GM19193 (cell line): Measurements from ENCODE around the gene GPRIN1.

ENCODE experiments used
- POLR2A ChIP-seq: IDR thresholded peaks from 4 replicates; pipeline ENCODE4 v1.6.1; 2011; ENCODE audit not compliant: insufficient read depth, insufficient read length; ENCODE audit errors: extremely low read depth

The GPRIN1 gene

GRCh38 chr5:176596069-176596644, 13.8 kb downstream of the GPRIN1 start:
- TF ChIP-seq POLR2A = no peak

GRCh38 chr5:176595386-176595943, 14.5 kb downstream of the GPRIN1 start:
- TF ChIP-seq POLR2A = no peak

DNA sequence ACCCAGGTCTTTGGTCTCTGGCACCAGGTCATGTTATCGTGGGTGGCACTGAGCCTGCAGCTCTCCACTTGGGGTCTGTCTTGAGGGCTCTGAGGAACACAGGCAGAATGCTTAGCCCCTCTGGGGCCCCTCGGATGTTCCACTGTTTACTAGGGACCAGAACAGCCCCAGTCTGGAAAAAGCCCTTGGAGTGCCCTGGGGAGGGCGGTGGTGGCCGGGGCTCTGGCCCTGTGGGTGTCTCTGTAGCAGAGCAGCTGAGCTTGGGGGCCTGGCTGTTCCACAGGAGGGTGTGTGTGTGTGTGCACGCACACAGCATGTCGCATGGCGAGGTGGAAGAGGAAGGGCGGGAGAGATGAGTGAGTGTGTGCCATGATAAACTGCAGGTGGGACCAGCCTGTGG, 15.4 kb downstream of the GPRIN1 start:
- no peak for TF ChIP-seq POLR2A

GRCh38 chr5:176593273-176593869, 16.6 kb downstream of the GPRIN1 start:
- no peak for TF ChIP-seq POLR2A

- TF ChIP-seq POLR2A = no peak
These were observed 17.4 kb downstream of the GPRIN1 start for GRCh38 chr5:176592573-176592972.

GRCh38 chr5:176590035-176590717, 19.8 kb downstream of the GPRIN1 start:
- no peak for TF ChIP-seq POLR2A

GRCh38 chr5:176589039-176589769, 20.8 kb downstream of the GPRIN1 start:
- TF ChIP-seq POLR2A = no peak

DNA sequence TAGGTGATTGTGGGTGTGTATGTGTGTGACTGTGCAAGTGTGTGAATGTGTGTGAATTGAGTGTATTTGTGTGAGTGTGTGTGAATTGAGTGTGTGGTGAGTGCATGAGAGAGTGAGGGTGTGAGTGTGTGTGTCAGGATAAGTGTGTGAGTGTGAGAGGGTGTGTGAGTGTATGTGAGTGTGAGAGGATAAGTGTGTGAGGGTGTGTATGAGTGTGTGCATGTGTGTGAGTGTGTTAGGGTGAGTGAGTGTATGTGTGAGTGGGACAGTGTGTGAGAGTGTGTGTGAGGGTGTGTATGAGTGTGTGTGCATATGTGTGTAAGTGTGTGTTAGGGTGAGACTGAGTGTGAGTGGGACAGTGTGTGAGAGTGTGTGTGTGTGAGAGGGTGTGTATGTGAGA, 21.7 kb downstream of the GPRIN1 start:
- no peak for TF ChIP-seq POLR2A

GRCh38 chr5:176587398-176587797, 22.6 kb downstream of the GPRIN1 start:
- no peak for TF ChIP-seq POLR2A

GRCh38 chr5:176583076-176583475, 26.9 kb downstream of the GPRIN1 start:
- no peak for TF ChIP-seq POLR2A

GRCh38 chr5:176581361-176581760, 28.6 kb downstream of the GPRIN1 start:
- no peak for TF ChIP-seq POLR2A

DNA sequence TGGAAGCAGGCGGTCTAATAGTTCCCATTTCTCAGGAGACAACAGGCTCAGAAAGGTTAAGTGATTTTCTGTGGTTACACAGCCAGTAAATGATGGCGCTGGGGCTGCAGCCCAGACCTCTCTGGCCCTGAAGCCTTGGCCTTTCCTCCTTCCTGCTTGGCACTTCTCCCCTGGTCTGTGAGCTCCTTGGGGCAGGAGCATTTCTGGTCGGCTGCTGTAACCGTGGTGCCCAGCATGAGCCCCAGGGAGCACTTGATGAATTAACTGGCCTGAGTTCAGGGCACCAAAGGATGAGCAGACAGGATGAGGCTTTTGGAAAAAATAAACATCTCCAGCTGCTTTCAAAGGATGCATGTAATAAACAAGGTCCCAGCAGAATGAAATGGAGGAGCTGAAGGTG, 30.6 kb downstream of the GPRIN1 start:
- no peak for TF ChIP-seq POLR2A

DNA sequence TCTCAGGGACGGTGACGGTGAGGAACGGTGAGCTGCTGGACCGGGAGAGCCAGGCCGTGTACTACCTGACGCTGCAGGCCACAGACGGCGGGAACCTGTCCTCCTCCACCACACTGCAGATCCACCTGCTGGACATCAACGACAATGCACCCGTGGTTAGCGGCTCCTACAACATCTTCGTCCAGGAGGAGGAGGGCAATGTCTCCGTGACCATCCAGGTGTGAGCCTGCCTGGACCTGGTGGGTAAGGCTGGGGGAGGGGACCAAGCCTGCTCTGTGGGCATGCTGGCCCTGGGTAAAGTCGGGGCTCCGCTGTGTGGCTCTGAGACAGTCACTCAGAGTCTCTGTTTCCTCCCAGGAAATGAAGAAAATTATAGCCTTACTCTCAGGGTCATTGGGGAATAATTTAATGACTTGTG, 31.6 kb downstream of the GPRIN1 start:
- TF ChIP-seq POLR2A = no peak

DNA sequence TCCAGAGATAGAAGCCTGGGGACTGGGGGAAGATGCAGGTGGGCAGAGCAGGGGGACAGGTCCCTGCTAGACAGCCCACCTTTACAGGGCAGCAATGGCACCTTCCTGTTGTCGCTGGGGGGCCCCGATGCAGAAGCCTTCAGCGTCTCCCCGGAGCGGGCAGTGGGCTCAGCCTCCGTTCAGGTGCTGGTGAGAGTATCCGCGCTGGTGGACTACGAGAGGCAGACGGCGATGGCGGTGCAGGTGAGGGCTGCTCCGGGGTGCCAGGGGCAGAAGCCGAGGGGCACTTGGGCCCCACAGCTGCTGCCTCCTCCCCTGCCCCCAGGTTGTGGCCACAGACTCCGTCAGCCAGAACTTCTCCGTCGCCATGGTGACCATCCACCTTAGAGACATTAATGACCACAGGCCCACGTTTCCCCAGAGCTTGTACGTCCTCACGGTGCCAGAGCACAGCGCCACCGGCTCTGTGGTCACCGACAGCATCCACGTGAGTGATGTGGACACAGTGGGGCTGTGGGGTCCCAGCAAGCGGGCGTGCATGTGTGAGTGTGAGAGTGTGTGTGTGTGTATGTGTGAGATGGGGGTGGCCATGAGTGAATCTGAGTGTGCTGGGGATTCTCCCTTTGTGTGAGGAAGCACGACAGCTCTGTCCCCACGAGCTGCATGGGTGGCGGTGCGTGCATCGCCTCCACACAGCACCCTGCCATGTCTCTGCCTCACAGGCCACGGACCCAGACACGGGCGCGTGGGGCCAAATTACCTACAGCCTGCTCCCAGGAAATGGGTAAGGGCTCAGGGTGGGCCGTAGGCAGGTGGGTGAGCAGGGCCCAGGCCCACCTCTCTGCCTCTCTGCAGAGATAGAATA, 32.4 kb downstream of the GPRIN1 start:
- TF ChIP-seq POLR2A = no peak
